ENCODE data around the gene MSN.

The MSN gene

DNA sequence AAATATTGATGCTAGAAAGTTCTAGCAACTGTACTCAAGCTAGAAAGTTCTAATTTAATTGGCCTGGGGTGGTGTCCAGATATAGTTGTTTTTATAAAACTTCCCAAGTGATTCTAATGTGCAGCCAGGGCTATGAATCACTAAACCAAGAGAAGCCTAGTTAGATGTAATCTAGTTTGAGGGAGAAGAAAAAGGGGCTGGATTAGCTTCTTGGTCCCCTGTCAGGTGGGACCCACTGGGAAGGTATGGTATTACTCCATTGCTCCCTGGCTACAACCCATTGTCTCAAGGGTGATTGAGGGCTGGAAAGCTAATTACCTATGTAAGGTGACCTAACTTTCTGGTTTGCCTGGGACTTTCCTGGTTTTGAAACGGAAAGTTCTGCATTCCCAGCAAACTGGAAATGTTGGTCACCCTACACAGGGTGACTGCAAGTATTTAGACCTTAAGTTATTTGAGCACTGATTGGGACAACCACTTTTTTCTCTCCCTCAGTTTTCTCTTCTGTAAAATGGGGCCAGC lies 23.9 kb upstream of the MSN start:
- H3K27ac ChIP-seq (ENCODE audit: low read length): no peak overlapping the region
- DNase-seq: no peak
- no peaks in the 10 kb centered on the region for H3K36me3 ChIP-seq (replicated peaks; ENCODE audit: insufficient read depth, low read length)
- TF ChIP-seq EZH2 (optimal IDR thresholded peaks at IDR 0.05; ENCODE audit: low read depth, low read length) (no peak), EZH2phosphoT487 (IDR thresholded peaks at IDR 0.05; ENCODE audit: low read length) (no peak)
- TF ChIP-seq, protein P1, sequence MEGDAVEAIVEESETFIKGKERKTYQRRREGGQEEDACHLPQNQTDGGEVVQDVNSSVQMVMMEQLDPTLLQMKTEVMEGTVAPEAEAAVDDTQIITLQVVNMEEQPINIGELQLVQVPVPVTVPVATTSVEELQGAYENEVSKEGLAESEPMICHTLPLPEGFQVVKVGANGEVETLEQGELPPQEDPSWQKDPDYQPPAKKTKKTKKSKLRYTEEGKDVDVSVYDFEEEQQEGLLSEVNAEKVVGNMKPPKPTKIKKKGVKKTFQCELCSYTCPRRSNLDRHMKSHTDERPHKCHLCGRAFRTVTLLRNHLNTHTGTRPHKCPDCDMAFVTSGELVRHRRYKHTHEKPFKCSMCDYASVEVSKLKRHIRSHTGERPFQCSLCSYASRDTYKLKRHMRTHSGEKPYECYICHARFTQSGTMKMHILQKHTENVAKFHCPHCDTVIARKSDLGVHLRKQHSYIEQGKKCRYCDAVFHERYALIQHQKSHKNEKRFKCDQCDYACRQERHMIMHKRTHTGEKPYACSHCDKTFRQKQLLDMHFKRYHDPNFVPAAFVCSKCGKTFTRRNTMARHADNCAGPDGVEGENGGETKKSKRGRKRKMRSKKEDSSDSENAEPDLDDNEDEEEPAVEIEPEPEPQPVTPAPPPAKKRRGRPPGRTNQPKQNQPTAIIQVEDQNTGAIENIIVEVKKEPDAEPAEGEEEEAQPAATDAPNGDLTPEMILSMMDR (IDR thresholded peaks at IDR 0.05; ENCODE audit: low read length): no peak
- no peaks in the 10 kb centered on the region for H3F3A ChIP-seq (ENCODE audit: insufficient read depth, low read length)
- no peaks in the 10 kb centered on the region for H4K20me1 ChIP-seq (ENCODE audit: insufficient read depth, low read length)
- H3K4me2 ChIP-seq (ENCODE audit: low read depth, low read length): no peak overlapping the region
- no peaks in the 10 kb centered on the region for H3K79me2 ChIP-seq (ENCODE audit: low read length)
- no peaks in the 10 kb centered on the region for H3K9me3 ChIP-seq (replicated peaks; ENCODE audit: insufficient read depth, low read length)
- no peaks in the 10 kb centered on the region for H3K9me2 ChIP-seq (replicated peaks; ENCODE audit: insufficient read depth, low read length)
- H3K27me3 ChIP-seq (replicated peaks; ENCODE audit: insufficient read depth, low read length): no peaks in the 10 kb centered on the region
- H3K4me1 ChIP-seq (ENCODE audit: low read length): no peaks in the 10 kb centered on the region
- no peak overlapping the region for H2AFZ ChIP-seq (ENCODE audit: low read length)
- no peak overlapping the region for H3K9ac ChIP-seq (ENCODE audit: low read length)
- H3K4me3 ChIP-seq (ENCODE audit: low read length): no peak overlapping the region

DNA sequence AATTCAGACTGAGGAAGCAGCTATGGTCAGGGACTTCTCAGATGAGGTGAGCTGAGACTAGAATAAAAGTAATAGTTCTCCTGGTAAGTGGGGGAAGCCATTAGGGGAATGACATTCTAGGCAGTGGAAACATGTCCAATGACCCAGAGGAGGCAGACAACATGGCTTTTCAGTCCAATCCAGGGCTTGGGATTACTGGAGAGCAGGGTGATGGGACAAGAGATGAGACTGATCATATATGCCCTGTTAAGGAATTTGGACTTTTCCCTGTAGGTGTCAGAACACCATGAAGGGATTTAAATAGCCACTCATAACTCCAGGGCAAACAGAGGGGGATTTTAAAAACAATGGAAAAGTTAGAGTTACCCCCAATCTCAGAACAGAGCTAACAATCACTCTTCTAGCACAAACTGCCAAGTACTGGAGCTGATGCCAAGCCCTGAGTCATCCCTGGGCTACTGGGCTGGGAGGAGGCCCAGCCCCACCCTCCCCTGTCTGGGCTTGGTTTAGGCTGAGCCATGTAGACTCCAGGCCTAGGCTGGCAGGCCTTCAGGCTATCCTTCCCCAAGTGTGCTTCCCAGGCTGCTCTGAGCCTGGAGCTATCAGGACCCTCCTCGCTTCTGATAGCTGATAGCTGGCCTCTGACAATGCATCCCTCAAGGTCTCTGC lies 22.7 kb upstream of the MSN start:
- H3K9me3 ChIP-seq (replicated peaks; ENCODE audit: insufficient read depth, low read length): no peaks in the 10 kb centered on the region
- no peaks in the 10 kb centered on the region for H3K4me1 ChIP-seq (ENCODE audit: low read length)
- H3F3A ChIP-seq (ENCODE audit: insufficient read depth, low read length): no peaks in the 10 kb centered on the region
- H2AFZ ChIP-seq (ENCODE audit: low read length): no peak overlapping the region
- H3K9ac ChIP-seq (ENCODE audit: low read length): no peak overlapping the region
- no peak overlapping the region for H3K4me2 ChIP-seq (ENCODE audit: low read depth, low read length)
- H3K27ac ChIP-seq (ENCODE audit: low read length): no peak overlapping the region
- TF ChIP-seq, protein P1 (IDR thresholded peaks at IDR 0.05; ENCODE audit: low read length): no peak
- TF ChIP-seq EZH2phosphoT487 (IDR thresholded peaks at IDR 0.05; ENCODE audit: low read length): no peak
- no peak for TF ChIP-seq EZH2 (optimal IDR thresholded peaks at IDR 0.05; ENCODE audit: low read depth, low read length)
- no peaks in the 10 kb centered on the region for H3K9me2 ChIP-seq (replicated peaks; ENCODE audit: insufficient read depth, low read length)
- no peaks in the 10 kb centered on the region for H3K79me2 ChIP-seq (ENCODE audit: low read length)
- no peaks in the 10 kb centered on the region for H3K27me3 ChIP-seq (replicated peaks; ENCODE audit: insufficient read depth, low read length)
- no peaks in the 10 kb centered on the region for H4K20me1 ChIP-seq (ENCODE audit: insufficient read depth, low read length)
- no peaks in the 10 kb centered on the region for H3K36me3 ChIP-seq (replicated peaks; ENCODE audit: insufficient read depth, low read length)
- no peak for DNase-seq
- H3K4me3 ChIP-seq (ENCODE audit: low read length): no peak overlapping the region

DNA sequence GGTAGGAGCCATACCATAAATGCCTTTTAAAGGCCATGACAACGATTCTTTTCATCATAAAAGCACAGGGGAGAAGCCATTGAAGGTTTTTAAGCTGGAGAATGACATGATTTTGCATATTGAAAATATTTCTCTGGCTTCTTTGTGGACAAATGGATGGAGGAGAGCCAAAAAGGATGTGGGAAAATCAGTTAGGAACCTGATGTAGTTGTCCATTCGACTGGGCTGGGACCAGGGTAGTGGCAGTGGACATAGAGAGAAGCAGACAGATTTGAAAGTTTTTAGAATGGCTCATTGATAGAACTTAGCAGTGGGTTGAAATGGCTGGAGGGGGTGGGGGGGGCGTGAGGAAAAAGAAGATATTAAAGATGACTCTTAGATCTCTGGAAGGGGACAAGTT lies 19.7 kb upstream of the MSN start:
- no peaks in the 10 kb centered on the region for H3K79me2 ChIP-seq (ENCODE audit: low read length)
- no peaks in the 10 kb centered on the region for H3K9me2 ChIP-seq (replicated peaks; ENCODE audit: insufficient read depth, low read length)
- no peak overlapping the region for H3K27ac ChIP-seq (ENCODE audit: low read length)
- no peak for DNase-seq
- H3K4me2 ChIP-seq (ENCODE audit: low read depth, low read length): no peak overlapping the region
- no peak overlapping the region for H3K9ac ChIP-seq (ENCODE audit: low read length)
- H3K36me3 ChIP-seq (replicated peaks; ENCODE audit: insufficient read depth, low read length): no peaks in the 10 kb centered on the region
- H2AFZ ChIP-seq (ENCODE audit: low read length): no peak overlapping the region
- H3K4me1 ChIP-seq (ENCODE audit: low read length): no peaks in the 10 kb centered on the region
- H3K27me3 ChIP-seq (replicated peaks; ENCODE audit: insufficient read depth, low read length): no peaks in the 10 kb centered on the region
- H4K20me1 ChIP-seq (ENCODE audit: insufficient read depth, low read length): no peaks in the 10 kb centered on the region
- H3F3A ChIP-seq (ENCODE audit: insufficient read depth, low read length): no peaks in the 10 kb centered on the region
- no peak overlapping the region for H3K4me3 ChIP-seq (ENCODE audit: low read length)
- no peaks in the 10 kb centered on the region for H3K9me3 ChIP-seq (replicated peaks; ENCODE audit: insufficient read depth, low read length)
- TF ChIP-seq, protein P1 (IDR thresholded peaks at IDR 0.05; ENCODE audit: low read length): no peak
- no peak for TF ChIP-seq EZH2phosphoT487 (IDR thresholded peaks at IDR 0.05; ENCODE audit: low read length)
- TF ChIP-seq EZH2 (optimal IDR thresholded peaks at IDR 0.05; ENCODE audit: low read depth, low read length): no peak

Data from MM.1S (cell line).